Caco-2 (cell line): Measurements from ENCODE around the gene GPS1. TPM values are rescaled to one million over a fixed set of nuclear protein-coding genes. Genes with fewer than 3 reads are reported as not detected.

Source experiments
- BruUV-seq: library from RNA; stranded (reverse); fragments of 400-500 nt; replicated peaks from 2 replicates; lab custom pipeline; 2021; lab: Mats Ljungman, UMichigan
- CTCF ChIA-PET: fragments of 300-600 bp; sonication (Branson Sonifier 250); formaldehyde crosslinking; loops from one replicate; lab custom pipeline; 2022; ENCODE audit warnings: antibody characterized with exemption; lab: Charles Lee
- POLR2A ChIA-PET: fragments of 300-600 bp; sonication (Branson Sonifier 250); formaldehyde crosslinking; loops from one replicate; lab custom pipeline; 2022; ENCODE audit warnings: antibody characterized with exemption; lab: Charles Lee
- DNase-seq, 2 experiments: peaks; one replicate each; pipeline versions ENCODE4 v3.0.0 to v3.0.0-alpha.2; 2020 to 2022
- H3K27me3 ChIP-seq: replicated peaks from 2 replicates; pipeline ENCODE4 v1.6.0; 2011; ENCODE audit warnings: low read length; ENCODE audit not compliant: control insufficient read depth, insufficient read depth
- H3K36me3 ChIP-seq: 2 replicates; pipeline ENCODE4 v1.5.1; 2011; ENCODE audit warnings: low read length; ENCODE audit not compliant: control insufficient read depth, insufficient read depth
- H3K4me1 ChIP-seq: fragments of 250-450 bp; sonication (Bioruptor Pico); 2 replicates; pipeline ENCODE4 v1.5.1; 2020; ENCODE audit warnings: mild to moderate bottlenecking
- H3K4me3 ChIP-seq: 2 replicates; pipeline ENCODE4 v1.5.1; 2011; ENCODE audit warnings: low read depth, mild to moderate bottlenecking, control low read depth, low read length
- H3K9me3 ChIP-seq: fragments of 250-450 bp; sonication (Bioruptor Pico); 2 replicates; pipeline ENCODE4 v1.5.1; 2020; ENCODE audit warnings: mild to moderate bottlenecking, moderate library complexity
- H3K27ac Mint-ChIP-seq: one replicate; pipeline ENCODE4 v1.8.0; 2022; ENCODE audit warnings: mixed read lengths; ENCODE audit not compliant: unreplicated experiment
- H3K27me3 Mint-ChIP-seq: one replicate; pipeline ENCODE4 v1.8.0; 2022; ENCODE audit warnings: mixed read lengths; ENCODE audit not compliant: insufficient read depth, unreplicated experiment
- H3K36me3 Mint-ChIP-seq: one replicate; pipeline ENCODE4 v1.8.0; 2022; ENCODE audit warnings: mild to moderate bottlenecking, mixed read lengths; ENCODE audit not compliant: insufficient read depth, unreplicated experiment
- H3K4me1 Mint-ChIP-seq: one replicate; pipeline ENCODE4 v1.8.0; 2022; ENCODE audit warnings: low read depth, mixed read lengths; ENCODE audit not compliant: unreplicated experiment
- H3K4me3 Mint-ChIP-seq: one replicate; pipeline ENCODE4 v1.8.0; 2022; ENCODE audit warnings: mild to moderate bottlenecking, moderate library complexity, mixed read lengths; ENCODE audit not compliant: unreplicated experiment
- H3K9me3 Mint-ChIP-seq: one replicate; pipeline ENCODE4 v1.8.0; 2022; ENCODE audit warnings: mixed read lengths; ENCODE audit not compliant: unreplicated experiment
- CTCF ChIP-seq, 2 experiments: fragments of 200-600 bp in 1 of 2; IDR thresholded peaks; 1 replicate in 1 of 2; 2 replicates in 1 of 2; pipeline versions ENCODE4 v1.5.1 to v1.8.0; 2011 to 2022; ENCODE audit warnings: antibody characterized with exemption in 1 of 2, control low read depth in 1 of 2, inconsistent platforms in 1 of 2, low read depth in 1 of 2, low read length in 1 of 2, mild to moderate bottlenecking in 1 of 2, moderate library complexity in 1 of 2; ENCODE audit not compliant: insufficient read depth in 1 of 2, severe bottlenecking in 1 of 2, unreplicated experiment in 1 of 2
- intact Hi-C: fragments of 100-400 bp; cut with micrococcal nuclease; formaldehyde crosslinking; loops from one replicate; pipeline ENCODE4 v1.10.0; 2022; ENCODE audit not compliant: unreplicated experiment
- total RNA-seq: library from RNA; stranded (reverse); gene quantifications from 2 replicates; pipeline ENCODE4 v1.2.3, GENCODE V29; 2022

Gene GPS1
- total RNA-seq, 1 experiment from 2014 or later: 195 TPM

GRCh38 chr17:82004517-82005455 is 46.9 kb upstream of the GPS1 start:
- Mint-ChIP-seq H3K4me1 (no peaks in the 10 kb centered on the region), H3K36me3 (peaks cover 17% of the 10 kb centered on the region), H3K9me3 (no peaks in the 10 kb centered on the region), H3K27me3 (no peaks in the 10 kb centered on the region), H3K27ac (no peak overlapping the region), H3K4me3 (no peak overlapping the region)
- no peak overlapping the region for H3K4me3 ChIP-seq
- POLR2A ChIA-PET: no interaction called here
- no peak for DNase-seq
- no peaks in the 10 kb centered on the region; the same call in 1 of the 2 replicates for H3K36me3 ChIP-seq
- TF ChIP-seq CTCF (IDR thresholded peaks at IDR 0.05; ENCODE audit: insufficient read depth in 1 of 2, low read depth in 1 of 2, low read length in 1 of 2, severe bottlenecking in 1 of 2, unreplicated experiment in 1 of 2): no peak
- intact Hi-C loops: no loop called here
- BruUV-seq: no TSS peak
- no peaks in the 10 kb centered on the region for H3K27me3 ChIP-seq
- CTCF ChIA-PET: interaction anchor here (1.9 kb wide), 1 partner anchor 15 kb away, joined by 9 read pairs; no protein-coding TSS in a partner anchor
- no peaks in the 10 kb centered on the region for H3K9me3 ChIP-seq
- H3K4me1 ChIP-seq: peaks cover 19% of the 10 kb centered on the region

DNA sequence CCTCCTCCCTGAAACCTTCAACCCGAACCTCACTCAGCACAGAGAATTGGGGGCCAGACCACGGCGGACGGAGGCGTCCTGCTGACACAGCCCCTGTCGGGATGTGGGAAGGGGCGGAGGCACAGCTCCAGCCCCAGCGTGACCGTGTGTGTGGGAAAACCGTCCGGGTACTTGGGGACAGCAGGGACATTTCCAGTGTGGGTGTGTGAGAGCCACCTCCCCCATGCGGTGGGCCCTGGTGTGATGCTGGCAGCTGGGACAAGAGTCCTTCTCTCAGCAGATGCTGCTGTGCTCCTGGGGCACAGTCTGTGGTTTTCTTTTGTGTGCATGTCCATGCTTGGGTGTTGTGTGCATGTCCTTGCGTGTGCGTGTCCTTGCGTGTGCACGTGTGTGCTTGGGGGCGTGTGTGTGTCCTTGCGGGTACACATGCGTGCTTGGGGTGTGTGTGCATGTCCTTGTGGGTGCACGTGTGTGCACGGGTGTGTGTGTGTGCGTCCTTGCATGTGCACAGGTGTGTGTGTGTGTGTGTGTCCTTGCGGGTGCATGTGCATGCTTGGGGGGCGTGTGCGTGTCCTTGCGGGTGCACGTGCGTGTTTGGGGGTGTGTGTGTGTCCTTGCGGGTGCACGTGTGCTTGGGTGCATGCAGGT is 45.9 kb upstream of the GPS1 start:
- Mint-ChIP-seq H3K36me3 (peaks cover 16% of the 10 kb centered on the region), H3K4me3 (no peak overlapping the region), H3K4me1 (no peaks in the 10 kb centered on the region), H3K9me3 (no peaks in the 10 kb centered on the region), H3K27me3 (no peaks in the 10 kb centered on the region), H3K27ac (no peak overlapping the region)
- intact Hi-C loops: no loop called here
- no peak for DNase-seq
- H3K27me3 ChIP-seq: no peaks in the 10 kb centered on the region
- no peaks in the 10 kb centered on the region for H3K9me3 ChIP-seq
- no peak for TF ChIP-seq CTCF (IDR thresholded peaks at IDR 0.05; ENCODE audit: insufficient read depth in 1 of 2, low read depth in 1 of 2, low read length in 1 of 2, severe bottlenecking in 1 of 2, unreplicated experiment in 1 of 2)
- no TSS peak for BruUV-seq
- peaks cover 19% of the 10 kb centered on the region for H3K4me1 ChIP-seq
- no peak overlapping the region for H3K4me3 ChIP-seq
- CTCF ChIA-PET: interaction anchor here (0.5 kb wide), 1 partner anchor 162 kb away, joined by 3 read pairs; no protein-coding TSS in a partner anchor
- no peaks in the 10 kb centered on the region; the same call in 1 of the 2 replicates for H3K36me3 ChIP-seq
- POLR2A ChIA-PET: no interaction called here

DNA sequence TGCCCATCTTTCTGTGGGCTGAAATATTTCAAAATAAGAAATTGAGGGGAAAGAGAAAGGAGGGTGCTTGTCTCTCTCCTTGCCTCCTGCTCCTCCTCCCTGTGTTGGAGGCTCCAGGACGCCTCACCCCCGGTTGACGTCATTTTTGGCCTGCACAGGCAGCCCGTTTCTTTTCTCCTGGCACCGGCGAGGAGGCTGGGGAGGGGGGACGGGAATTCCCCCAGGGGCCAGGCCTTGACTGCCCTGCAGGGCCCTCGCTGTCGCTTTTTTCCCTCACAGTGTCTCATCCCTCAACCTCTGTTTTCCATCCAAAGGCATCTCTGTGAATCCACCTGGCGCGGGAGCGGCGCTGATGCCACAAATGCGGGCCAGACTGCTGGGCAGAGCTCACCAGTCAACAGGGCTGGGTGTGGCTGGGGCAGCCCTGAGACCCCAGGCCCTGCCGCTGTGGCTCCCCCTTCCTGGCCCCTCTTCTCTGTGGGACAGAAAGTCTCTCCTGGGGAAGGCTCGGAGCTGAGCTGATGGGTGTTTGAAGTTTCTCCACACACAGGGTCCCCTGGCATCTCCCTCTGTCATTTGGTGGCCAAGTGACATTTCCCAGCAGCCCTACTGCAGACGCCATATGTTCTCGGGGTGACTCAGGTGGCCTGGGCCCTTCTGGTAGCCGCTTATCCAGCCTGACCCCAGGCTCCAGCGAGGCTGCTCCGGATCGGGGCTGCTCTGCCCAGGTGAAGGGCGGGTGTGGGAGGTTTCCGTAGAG is 45.0 kb upstream of the GPS1 start:
- H3K36me3 ChIP-seq: no peaks in the 10 kb centered on the region; the same call in 1 of the 2 replicates
- intact Hi-C loops: no loop called here
- no peak overlapping the region for H3K4me3 Mint-ChIP-seq
- CTCF ChIA-PET: no interaction called here
- no peak overlapping the region for H3K4me3 ChIP-seq
- H3K4me1 ChIP-seq: peaks cover 19% of the 10 kb centered on the region
- no peaks in the 10 kb centered on the region for H3K4me1 Mint-ChIP-seq
- H3K27ac Mint-ChIP-seq: no peak overlapping the region
- BruUV-seq: no TSS peak
- POLR2A ChIA-PET: no interaction called here
- no peaks in the 10 kb centered on the region for H3K9me3 ChIP-seq
- H3K27me3 ChIP-seq: no peaks in the 10 kb centered on the region
- peaks cover 17% of the 10 kb centered on the region for H3K36me3 Mint-ChIP-seq
- no peak for DNase-seq
- no peak for TF ChIP-seq CTCF (IDR thresholded peaks at IDR 0.05; ENCODE audit: insufficient read depth in 1 of 2, low read depth in 1 of 2, low read length in 1 of 2, severe bottlenecking in 1 of 2, unreplicated experiment in 1 of 2)
- H3K9me3 Mint-ChIP-seq: no peaks in the 10 kb centered on the region
- H3K27me3 Mint-ChIP-seq: no peaks in the 10 kb centered on the region
